ENCODE data around the gene NPHP4. TPM values are rescaled to one million over a fixed set of nuclear protein-coding genes. Genes with fewer than 3 reads are reported as not detected.
A peak's percentile ranks its signal among the peaks of the same experiment; 100 is the strongest.

NPHP4 gene
- polyA plus RNA-seq, 1 of the 3 experiments (the other 2 are of a cell fraction) = 7.0 TPM

GRCh38 chr1:5949761-5950100, 42.5 kb downstream of the NPHP4 start:
- Histone ChIP-seq H3K9me3 (no peaks in the 10 kb centered on the region), H3K4me3 (ENCODE audit: low read depth in 2 of 2, low read length in 1 of 2) (no peak overlapping the region), H3K27ac (ENCODE audit: low read depth in 2 of 2, low read length in 1 of 2) (no peak overlapping the region; a peak in 1 of 4 replicates), H3F3A (replicated peaks; ENCODE audit: insufficient read depth) (no peaks in the 10 kb centered on the region), H3K9ac (no peak overlapping the region), H3K9me2 (no peaks in the 10 kb centered on the region), H3K4me2 (no peak overlapping the region), H3K27me3 (ENCODE audit: insufficient read depth) (no peaks in the 10 kb centered on the region), H3K79me2 (ENCODE audit: insufficient read depth) (no peaks in the 10 kb centered on the region), H4K20me1 (ENCODE audit: insufficient read depth) (no peaks in the 10 kb centered on the region), H2AFZ (ENCODE audit: low read depth) (no peak overlapping the region), H3K36me3 (replicated peaks in 1 of 2; ENCODE audit: control insufficient read depth in 1 of 2, insufficient read depth in 2 of 2, low read length in 1 of 2) (peaks cover 0 to 22% of the 10 kb centered on the region in 2 experiments), H3K4me1 (ENCODE audit: control insufficient read depth in 1 of 2, insufficient read depth in 2 of 2, low read depth in 1 of 2, low read length in 1 of 2) (peaks cover 0 to 5% of the 10 kb centered on the region in 2 experiments; a peak in 1 of 4 replicates)
- TF ChIP-seq RFX5 (IDR thresholded peaks at IDR 0.05; ENCODE audit: low read length) (no peak), MEF2A (IDR thresholded peaks at IDR 0.05; ENCODE audit: borderline replicate concordance, low read depth) (no peak), GABPA (IDR thresholded peaks at IDR 0.05; ENCODE audit: low read depth) (no peak), TEAD4 (IDR thresholded peaks at IDR 0.05; ENCODE audit: borderline replicate concordance, insufficient read depth) (no peak), CTCF (IDR thresholded peaks at IDR 0.05) (no peak), CHD2 (IDR thresholded peaks at IDR 0.05; ENCODE audit: low read length, partially characterized antibody) (no peak), FOSL2 (IDR thresholded peaks at IDR 0.05; ENCODE audit: borderline replicate concordance, low read depth) (no peak), ELF1 (IDR thresholded peaks at IDR 0.05) (no peak), FOXM1 (IDR thresholded peaks at IDR 0.05; ENCODE audit: low read depth) (no peak)
- TF ChIP-seq, protein P1, sequence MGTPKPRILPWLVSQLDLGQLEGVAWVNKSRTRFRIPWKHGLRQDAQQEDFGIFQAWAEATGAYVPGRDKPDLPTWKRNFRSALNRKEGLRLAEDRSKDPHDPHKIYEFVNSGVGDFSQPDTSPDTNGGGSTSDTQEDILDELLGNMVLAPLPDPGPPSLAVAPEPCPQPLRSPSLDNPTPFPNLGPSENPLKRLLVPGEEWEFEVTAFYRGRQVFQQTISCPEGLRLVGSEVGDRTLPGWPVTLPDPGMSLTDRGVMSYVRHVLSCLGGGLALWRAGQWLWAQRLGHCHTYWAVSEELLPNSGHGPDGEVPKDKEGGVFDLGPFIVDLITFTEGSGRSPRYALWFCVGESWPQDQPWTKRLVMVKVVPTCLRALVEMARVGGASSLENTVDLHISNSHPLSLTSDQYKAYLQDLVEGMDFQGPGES (IDR thresholded peaks at IDR 0.05; ENCODE audit: low read depth, low read length) = no peak
- TF ChIP-seq, protein P2, sequence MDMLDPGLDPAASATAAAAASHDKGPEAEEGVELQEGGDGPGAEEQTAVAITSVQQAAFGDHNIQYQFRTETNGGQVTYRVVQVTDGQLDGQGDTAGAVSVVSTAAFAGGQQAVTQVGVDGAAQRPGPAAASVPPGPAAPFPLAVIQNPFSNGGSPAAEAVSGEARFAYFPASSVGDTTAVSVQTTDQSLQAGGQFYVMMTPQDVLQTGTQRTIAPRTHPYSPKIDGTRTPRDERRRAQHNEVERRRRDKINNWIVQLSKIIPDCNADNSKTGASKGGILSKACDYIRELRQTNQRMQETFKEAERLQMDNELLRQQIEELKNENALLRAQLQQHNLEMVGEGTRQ (IDR thresholded peaks at IDR 0.05; ENCODE audit: borderline replicate concordance, low read depth, low read length) = no peak
- POLR2A ChIA-PET = no interaction called here
- CTCF ChIA-PET = interaction anchor here (1.3 to 1.4 kb wide), 2 partner anchors 9 to 204 kb away, joined by 3 to 4 read pairs; no protein-coding TSS in a partner anchor
- DNase-seq = no peak
- WGBS (ENCODE audit: low lambda C conversion rate) = 90% methylated on average over 2 of the region's 4 CpGs

DNA sequence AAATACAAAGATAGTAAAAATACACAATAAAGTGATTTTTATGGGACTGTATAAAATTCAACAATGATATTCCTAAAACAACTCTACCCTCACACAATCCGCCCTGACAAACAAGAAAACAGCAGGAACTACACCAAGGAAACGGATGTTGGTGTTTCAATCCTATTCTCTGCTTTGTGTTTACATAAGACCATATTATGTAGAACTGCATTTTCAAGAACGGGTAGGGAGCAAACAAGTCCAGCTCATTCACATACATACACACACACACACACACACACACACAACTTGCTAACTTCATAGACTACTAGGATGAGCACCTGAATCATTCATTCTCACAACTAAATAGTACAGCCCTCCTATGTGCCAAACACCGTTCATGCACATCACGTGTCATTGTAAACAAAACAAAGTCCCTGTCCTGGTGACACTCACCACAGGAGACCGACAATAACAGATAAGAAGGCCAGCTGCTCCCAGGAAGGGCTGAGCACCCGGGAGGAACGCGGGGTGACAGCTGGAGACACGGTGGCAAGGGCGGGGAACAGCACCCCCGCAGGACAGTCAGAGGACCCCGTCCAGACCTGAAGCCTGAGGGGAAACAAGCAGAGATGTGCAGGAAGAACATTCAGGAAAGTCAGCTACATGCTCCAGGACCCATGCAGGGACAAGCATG, 43.0 kb downstream of the NPHP4 start:
- Histone ChIP-seq H4K20me1 (ENCODE audit: insufficient read depth) (no peaks in the 10 kb centered on the region), H3K36me3 (replicated peaks in 1 of 2; ENCODE audit: control insufficient read depth in 1 of 2, insufficient read depth in 2 of 2, low read length in 1 of 2) (peaks cover 0 to 22% of the 10 kb centered on the region in 2 experiments), H3K27me3 (ENCODE audit: insufficient read depth) (no peaks in the 10 kb centered on the region), H3K4me1 (ENCODE audit: control insufficient read depth in 1 of 2, insufficient read depth in 2 of 2, low read depth in 1 of 2, low read length in 1 of 2) (peaks cover 0 to 5% of the 10 kb centered on the region in 2 experiments; a peak in 1 of 4 replicates), H3K9me2 (no peaks in the 10 kb centered on the region), H3K27ac (ENCODE audit: low read depth in 2 of 2, low read length in 1 of 2) (no peak overlapping the region), H3F3A (replicated peaks; ENCODE audit: insufficient read depth) (no peaks in the 10 kb centered on the region), H3K9ac (no peak overlapping the region), H3K4me2 (no peak overlapping the region), H3K9me3 (no peaks in the 10 kb centered on the region), H2AFZ (ENCODE audit: low read depth) (no peak overlapping the region), H3K79me2 (ENCODE audit: insufficient read depth) (no peaks in the 10 kb centered on the region), H3K4me3 (ENCODE audit: low read depth in 2 of 2, low read length in 1 of 2) (no peak overlapping the region)
- ChIA-PET POLR2A (no interaction called here), CTCF (interaction anchor here (0.6 to 1.4 kb wide), 3 partner anchors 9 to 240 kb away, joined by 3 to 4 read pairs (median 3); no protein-coding TSS in a partner anchor)
- DNase-seq = peak; percentile 79
- 78% methylated on average over 13 of the region's 13 CpGs for WGBS (ENCODE audit: low lambda C conversion rate)
- TF ChIP-seq NFIC (IDR thresholded peaks at IDR 0.05; ENCODE audit: borderline replicate concordance) = no peak
- TF ChIP-seq, protein P1 (IDR thresholded peaks at IDR 0.05; ENCODE audit: low read depth, low read length) = no peak
- TF ChIP-seq EZH2phosphoT487 (IDR thresholded peaks at IDR 0.05; ENCODE audit: borderline replicate concordance, low read depth) = no peak
- TF ChIP-seq, protein P3, sequence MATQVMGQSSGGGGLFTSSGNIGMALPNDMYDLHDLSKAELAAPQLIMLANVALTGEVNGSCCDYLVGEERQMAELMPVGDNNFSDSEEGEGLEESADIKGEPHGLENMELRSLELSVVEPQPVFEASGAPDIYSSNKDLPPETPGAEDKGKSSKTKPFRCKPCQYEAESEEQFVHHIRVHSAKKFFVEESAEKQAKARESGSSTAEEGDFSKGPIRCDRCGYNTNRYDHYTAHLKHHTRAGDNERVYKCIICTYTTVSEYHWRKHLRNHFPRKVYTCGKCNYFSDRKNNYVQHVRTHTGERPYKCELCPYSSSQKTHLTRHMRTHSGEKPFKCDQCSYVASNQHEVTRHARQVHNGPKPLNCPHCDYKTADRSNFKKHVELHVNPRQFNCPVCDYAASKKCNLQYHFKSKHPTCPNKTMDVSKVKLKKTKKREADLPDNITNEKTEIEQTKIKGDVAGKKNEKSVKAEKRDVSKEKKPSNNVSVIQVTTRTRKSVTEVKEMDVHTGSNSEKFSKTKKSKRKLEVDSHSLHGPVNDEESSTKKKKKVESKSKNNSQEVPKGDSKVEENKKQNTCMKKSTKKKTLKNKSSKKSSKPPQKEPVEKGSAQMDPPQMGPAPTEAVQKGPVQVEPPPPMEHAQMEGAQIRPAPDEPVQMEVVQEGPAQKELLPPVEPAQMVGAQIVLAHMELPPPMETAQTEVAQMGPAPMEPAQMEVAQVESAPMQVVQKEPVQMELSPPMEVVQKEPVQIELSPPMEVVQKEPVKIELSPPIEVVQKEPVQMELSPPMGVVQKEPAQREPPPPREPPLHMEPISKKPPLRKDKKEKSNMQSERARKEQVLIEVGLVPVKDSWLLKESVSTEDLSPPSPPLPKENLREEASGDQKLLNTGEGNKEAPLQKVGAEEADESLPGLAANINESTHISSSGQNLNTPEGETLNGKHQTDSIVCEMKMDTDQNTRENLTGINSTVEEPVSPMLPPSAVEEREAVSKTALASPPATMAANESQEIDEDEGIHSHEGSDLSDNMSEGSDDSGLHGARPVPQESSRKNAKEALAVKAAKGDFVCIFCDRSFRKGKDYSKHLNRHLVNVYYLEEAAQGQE (IDR thresholded peaks at IDR 0.05; ENCODE audit: low read depth, low read length) = no peak
- TF ChIP-seq, protein P4, sequence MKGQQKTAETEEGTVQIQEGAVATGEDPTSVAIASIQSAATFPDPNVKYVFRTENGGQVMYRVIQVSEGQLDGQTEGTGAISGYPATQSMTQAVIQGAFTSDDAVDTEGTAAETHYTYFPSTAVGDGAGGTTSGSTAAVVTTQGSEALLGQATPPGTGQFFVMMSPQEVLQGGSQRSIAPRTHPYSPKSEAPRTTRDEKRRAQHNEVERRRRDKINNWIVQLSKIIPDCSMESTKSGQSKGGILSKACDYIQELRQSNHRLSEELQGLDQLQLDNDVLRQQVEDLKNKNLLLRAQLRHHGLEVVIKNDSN (IDR thresholded peaks at IDR 0.05; ENCODE audit: borderline replicate concordance, low read depth) = no peak
